ENCODE measurements around the gene SEC61A1. TPM values are rescaled to one million over a fixed set of nuclear protein-coding genes. Genes with fewer than 3 reads are reported as not detected.

Gene SEC61A1
- total and polyA plus RNA-seq, 8 donors, result 36.8 to 200 (median 80.7) TPM

- no peak for TF ChIP-seq POLR2AphosphoS5 (IDR thresholded peaks at IDR 0.05)
- TF ChIP-seq, protein P1, sequence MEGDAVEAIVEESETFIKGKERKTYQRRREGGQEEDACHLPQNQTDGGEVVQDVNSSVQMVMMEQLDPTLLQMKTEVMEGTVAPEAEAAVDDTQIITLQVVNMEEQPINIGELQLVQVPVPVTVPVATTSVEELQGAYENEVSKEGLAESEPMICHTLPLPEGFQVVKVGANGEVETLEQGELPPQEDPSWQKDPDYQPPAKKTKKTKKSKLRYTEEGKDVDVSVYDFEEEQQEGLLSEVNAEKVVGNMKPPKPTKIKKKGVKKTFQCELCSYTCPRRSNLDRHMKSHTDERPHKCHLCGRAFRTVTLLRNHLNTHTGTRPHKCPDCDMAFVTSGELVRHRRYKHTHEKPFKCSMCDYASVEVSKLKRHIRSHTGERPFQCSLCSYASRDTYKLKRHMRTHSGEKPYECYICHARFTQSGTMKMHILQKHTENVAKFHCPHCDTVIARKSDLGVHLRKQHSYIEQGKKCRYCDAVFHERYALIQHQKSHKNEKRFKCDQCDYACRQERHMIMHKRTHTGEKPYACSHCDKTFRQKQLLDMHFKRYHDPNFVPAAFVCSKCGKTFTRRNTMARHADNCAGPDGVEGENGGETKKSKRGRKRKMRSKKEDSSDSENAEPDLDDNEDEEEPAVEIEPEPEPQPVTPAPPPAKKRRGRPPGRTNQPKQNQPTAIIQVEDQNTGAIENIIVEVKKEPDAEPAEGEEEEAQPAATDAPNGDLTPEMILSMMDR (IDR thresholded peaks at IDR 0.05), result no peak
- no peak for TF ChIP-seq EP300 (IDR thresholded peaks at IDR 0.05)
- no peak for TF ChIP-seq POLR2A (IDR thresholded peaks at IDR 0.05)
- Histone ChIP-seq H3K9me3 (no peaks in the 10 kb centered on the region), H3K4me3 (no peak overlapping the region), H3K4me1 (peaks cover 0 to 4% (median 0%) of the 10 kb centered on the region in 4 donors), H3K36me3 (no peaks in the 10 kb centered on the region), H3K27me3 (peaks cover 0 to 43% (median 9%) of the 10 kb centered on the region in 3 donors), H3K27ac (no peak overlapping the region)
- WGBS, 5 donors, result 46 to 68% (median 52%) methylated on average over 11 of the region's 11 CpGs
- intact Hi-C loops (cut with DNase I; ENCODE audit: low total_unique reads), result no loop called here
- no peak for DNase-seq
These were observed 45.2 kb upstream of the SEC61A1 start for GRCh38 chr3:128007033-128007424.

DNA sequence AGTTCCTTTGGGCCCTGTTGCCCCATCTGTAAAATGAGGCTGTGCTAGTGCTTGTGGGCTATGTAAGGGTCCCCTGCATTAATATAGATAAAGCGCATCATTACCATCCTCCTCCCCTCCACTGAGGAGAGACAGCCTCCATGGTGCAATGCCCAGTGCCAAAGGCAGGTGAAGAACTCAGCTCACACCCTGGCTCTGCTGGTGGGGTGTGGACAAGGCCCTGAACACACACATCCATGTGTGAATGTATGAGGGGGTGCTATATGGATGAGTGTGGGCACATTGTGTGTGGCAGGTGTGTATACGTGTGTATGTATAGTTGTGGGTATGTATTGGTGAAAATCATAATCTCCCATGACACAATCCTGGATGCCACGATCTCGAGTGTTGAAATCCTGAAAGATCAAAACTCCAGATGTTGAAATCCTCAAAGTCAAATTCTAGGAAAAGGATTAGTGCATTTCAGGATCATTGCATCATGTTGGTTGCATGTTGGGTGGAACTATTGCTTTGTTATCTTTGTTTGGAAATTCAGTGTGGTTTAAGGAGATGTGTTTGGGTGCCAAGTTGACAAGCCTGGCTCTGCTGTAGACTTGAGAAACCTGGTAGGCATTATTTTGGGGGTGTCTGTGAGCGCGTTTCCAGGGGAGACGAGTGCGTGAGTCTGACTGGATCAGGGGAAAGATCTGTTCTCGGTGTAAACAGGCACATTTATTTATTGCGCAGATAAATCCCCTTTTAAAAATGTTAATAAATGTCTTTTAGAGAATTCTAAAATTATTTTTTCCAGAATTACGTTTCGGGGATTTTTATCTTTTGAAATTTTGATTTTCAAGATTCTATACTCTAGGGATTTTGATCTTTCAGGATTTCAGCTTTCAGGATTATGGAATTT lies 42.0 kb upstream of the SEC61A1 start:
- TF ChIP-seq POLR2AphosphoS5 (IDR thresholded peaks at IDR 0.05) (no peak), EP300 (IDR thresholded peaks at IDR 0.05) (no peak), POLR2A (IDR thresholded peaks at IDR 0.05) (no peak)
- TF ChIP-seq, protein P1 (IDR thresholded peaks at IDR 0.05), result no peak
- H3K4me1 ChIP-seq, result peaks cover 0 to 4% (median 0%) of the 10 kb centered on the region in 4 donors
- no peak overlapping the region for H3K27ac ChIP-seq
- intact Hi-C loops (cut with DNase I; ENCODE audit: low total_unique reads), result no loop called here
- no peak for DNase-seq
- peaks cover 0 to 49% (median 9%) of the 10 kb centered on the region in 3 donors for H3K27me3 ChIP-seq
- no peaks in the 10 kb centered on the region for H3K36me3 ChIP-seq
- no peak overlapping the region for H3K4me3 ChIP-seq
- no peaks in the 10 kb centered on the region for H3K9me3 ChIP-seq
- WGBS, 5 donors, result 82 to 90% (median 89%) methylated on average over 12 of the region's 12 CpGs

- 5 to 14% (median 7%) methylated on average over 12 of the region's 12 CpGs for WGBS, 5 donors
These were observed 41.1 kb upstream of the SEC61A1 start for GRCh38 chr3:128011140-128011539.

GRCh38 chr3:128012050-128012449 lies 40.2 kb upstream of the SEC61A1 start:
- peaks cover 0 to 32% (median 0%) of the 10 kb centered on the region in 3 donors for H3K27me3 ChIP-seq
- H3K27ac ChIP-seq, result no peak overlapping the region
- 89 to 92% (median 91%) methylated on average over 14 of the region's 14 CpGs for WGBS, 5 donors
- DNase-seq, result no peak
- no peaks in the 10 kb centered on the region for H3K9me3 ChIP-seq
- intact Hi-C loops (cut with DNase I; ENCODE audit: low total_unique reads), result no loop called here
- no peaks in the 10 kb centered on the region for H3K36me3 ChIP-seq
- H3K4me3 ChIP-seq, result no peak overlapping the region
- H3K4me1 ChIP-seq, result peaks cover 0 to 4% (median 0%) of the 10 kb centered on the region in 4 donors
- TF ChIP-seq EP300 (IDR thresholded peaks at IDR 0.05), result no peak
- no peak for TF ChIP-seq POLR2AphosphoS5 (IDR thresholded peaks at IDR 0.05)
- no peak for TF ChIP-seq POLR2A (IDR thresholded peaks at IDR 0.05)
- TF ChIP-seq, protein P1 (IDR thresholded peaks at IDR 0.05), result no peak

More at GRCh38 chr3:128011140-128011539, 41.1 kb upstream of the SEC61A1 start:
- Histone ChIP-seq H3K27me3 (peaks cover 0 to 41% (median 4%) of the 10 kb centered on the region in 3 donors), H3K36me3 (no peaks in the 10 kb centered on the region), H3K4me1 (peaks cover 0 to 4% (median 0%) of the 10 kb centered on the region in 4 donors), H3K4me3 (no peak overlapping the region), H3K27ac (no peak overlapping the region), H3K9me3 (no peaks in the 10 kb centered on the region)
- TF ChIP-seq EP300 (IDR thresholded peaks at IDR 0.05), result no peak
- no peak for TF ChIP-seq POLR2A (IDR thresholded peaks at IDR 0.05)
- TF ChIP-seq, protein P1 (IDR thresholded peaks at IDR 0.05), result peak in 4 of 7 experiments; percentile 8 to 37 (median 23)
- TF ChIP-seq POLR2AphosphoS5 (IDR thresholded peaks at IDR 0.05), result no peak
- peak; percentile 72 to 78 for DNase-seq
- intact Hi-C loops (cut with DNase I; ENCODE audit: low total_unique reads), result no loop called here
